Smooth muscle cell (in vitro differentiated cells): ENCODE data around the gene SEM1. TPM values are rescaled to one million over a fixed set of nuclear protein-coding genes. Genes with fewer than 3 reads are reported as not detected.

Source experiments
- DNase-seq: peaks from one replicate; lab custom pipeline; 2025; ENCODE audit not compliant: unreplicated experiment; lab: John Stamatoyannopoulos, UW
- H2AFZ ChIP-seq: fragments of 200-600 bp; sonication (generic); 2 replicates; pipeline ENCODE4 v1.6.0; 2016; ENCODE audit warnings: antibody characterized with exemption, low read depth, mild to moderate bottlenecking
- H3F3A ChIP-seq: fragments of 200-600 bp; sonication (generic); 2 replicates; pipeline ENCODE4 v1.6.0; 2017; ENCODE audit warnings: antibody characterized with exemption, low read depth
- H3K27ac ChIP-seq: fragments of 200-600 bp; sonication (generic); 2 replicates; pipeline ENCODE4 v1.5.1; 2016; ENCODE audit warnings: low read depth, mild to moderate bottlenecking
- H3K27me3 ChIP-seq: fragments of 200-600 bp; sonication (generic); 2 replicates; pipeline ENCODE4 v1.6.1; 2016; ENCODE audit warnings: low read depth, mild to moderate bottlenecking
- H3K36me3 ChIP-seq: fragments of 200-600 bp; sonication (generic); 2 replicates; pipeline ENCODE4 v1.5.1; 2016; ENCODE audit warnings: low read depth
- H3K4me1 ChIP-seq: fragments of 200-600 bp; sonication (generic); 2 replicates; pipeline ENCODE4 v1.5.1; 2016; ENCODE audit warnings: low read depth
- H3K4me2 ChIP-seq: fragments of 200-600 bp; sonication (generic); 2 replicates; pipeline ENCODE4 v1.6.0; 2016; ENCODE audit warnings: mild to moderate bottlenecking
- H3K4me3 ChIP-seq: fragments of 200-600 bp; sonication (generic); 2 replicates; pipeline ENCODE4 v1.5.1; 2016; ENCODE audit warnings: mild to moderate bottlenecking
- H3K79me2 ChIP-seq: fragments of 200-600 bp; sonication (generic); 2 replicates; pipeline ENCODE4 v1.6.0; 2016; ENCODE audit warnings: low read depth, mild to moderate bottlenecking
- H3K9ac ChIP-seq: fragments of 200-600 bp; sonication (generic); 2 replicates; pipeline ENCODE4 v1.6.0; 2016; ENCODE audit warnings: low read depth
- H3K9me3 ChIP-seq: fragments of 200-600 bp; sonication (generic); replicated peaks from 2 replicates; pipeline ENCODE4 v1.5.1; 2016; ENCODE audit warnings: low read depth
- H4K20me1 ChIP-seq: fragments of 200-600 bp; sonication (generic); 2 replicates; pipeline ENCODE4 v1.6.0; 2016; ENCODE audit warnings: low read depth
- CTCF ChIP-seq: fragments of 200-600 bp; sonication (generic); IDR thresholded peaks from 2 replicates; pipeline ENCODE4 v1.5.1; 2017; ENCODE audit warnings: borderline replicate concordance, mild to moderate bottlenecking, antibody characterized with exemption; ENCODE audit not compliant: insufficient read depth, poor library complexity, severe bottlenecking
- WGBS: methylation state at CpG from one replicate; pipeline ENCODE4 v1.1.7; 2016; ENCODE audit warnings: low lambda C conversion rate; 5-methylcytosine and 5-hydroxymethylcytosine counted together
- polyA plus RNA-seq: library from polyadenylated mRNA; unstranded; fragments of >200 nt; fragmentation: Nextera tagmentation; extraction: Ambion mirVana; gene quantifications from 2 replicates; pipeline ENCODE4 v1.2.1, GENCODE V29; 2016
- total RNA-seq: library from RNA; depleted of rRNA; stranded (reverse); fragments of >200 nt; gene quantifications from 2 replicates; pipeline ENCODE4 v1.2.3, GENCODE V29; 2014

The SEM1 gene
- total and polyA plus RNA-seq, 2 experiments from 2014 or later = 26.3 to 272 TPM

- no peaks in the 10 kb centered on the region for H3K4me1 ChIP-seq
- H3K9me3 ChIP-seq = no peaks in the 10 kb centered on the region
- no peak overlapping the region for H3K27ac ChIP-seq
- H4K20me1 ChIP-seq = no peaks in the 10 kb centered on the region
- 70% methylated on average over 1 of the region's 1 CpG for WGBS
- no peaks in the 10 kb centered on the region for H3F3A ChIP-seq
- TF ChIP-seq CTCF = no peak
- no peak overlapping the region for H3K4me2 ChIP-seq
- no peaks in the 10 kb centered on the region for H3K36me3 ChIP-seq
- no peak overlapping the region for H3K4me3 ChIP-seq
- no peaks in the 10 kb centered on the region for H3K79me2 ChIP-seq
- DNase-seq = no peak
- no peak overlapping the region for H3K9ac ChIP-seq
- H3K27me3 ChIP-seq = peaks cover 49% of the 10 kb centered on the region
- H2AFZ ChIP-seq = no peak overlapping the region
Observed at GRCh38 chr7:96739609-96740008, 30.0 kb upstream of the SEM1 start.

GRCh38 chr7:96739167-96739566 lies 29.5 kb upstream of the SEM1 start:
- 79% methylated on average over 1 of the region's 1 CpG for WGBS
- Histone ChIP-seq H3K27me3 (peaks cover 49% of the 10 kb centered on the region), H3K4me2 (no peak overlapping the region), H3F3A (no peaks in the 10 kb centered on the region), H3K79me2 (no peaks in the 10 kb centered on the region), H3K36me3 (no peaks in the 10 kb centered on the region), H3K9ac (no peak overlapping the region), H3K9me3 (no peaks in the 10 kb centered on the region), H3K4me3 (no peak overlapping the region), H4K20me1 (no peaks in the 10 kb centered on the region), H3K27ac (no peak overlapping the region), H3K4me1 (no peaks in the 10 kb centered on the region), H2AFZ (no peak overlapping the region)
- DNase-seq = no peak
- TF ChIP-seq CTCF = no peak

GRCh38 chr7:96738705-96739104 lies 29.1 kb upstream of the SEM1 start:
- Histone ChIP-seq H3K4me1 (no peaks in the 10 kb centered on the region), H3K9ac (no peak overlapping the region), H3K4me2 (no peak overlapping the region), H3K9me3 (no peaks in the 10 kb centered on the region), H3F3A (no peaks in the 10 kb centered on the region), H3K4me3 (no peak overlapping the region), H3K27me3 (peaks cover 49% of the 10 kb centered on the region), H2AFZ (no peak overlapping the region), H4K20me1 (no peaks in the 10 kb centered on the region), H3K79me2 (no peaks in the 10 kb centered on the region), H3K27ac (no peak overlapping the region), H3K36me3 (no peaks in the 10 kb centered on the region)
- WGBS = 85% methylated on average over 2 of the region's 2 CpGs
- no peak for DNase-seq
- no peak for TF ChIP-seq CTCF

GRCh38 chr7:96737545-96738050 lies 28.0 kb upstream of the SEM1 start:
- Histone ChIP-seq H3F3A (no peaks in the 10 kb centered on the region), H3K27ac (no peak overlapping the region), H3K9ac (no peak overlapping the region), H3K79me2 (no peaks in the 10 kb centered on the region), H3K27me3 (peaks cover 50% of the 10 kb centered on the region), H3K4me3 (no peak overlapping the region), H3K36me3 (no peaks in the 10 kb centered on the region), H3K4me2 (no peak overlapping the region), H4K20me1 (no peaks in the 10 kb centered on the region), H3K9me3 (no peaks in the 10 kb centered on the region), H2AFZ (no peak overlapping the region), H3K4me1 (no peaks in the 10 kb centered on the region)
- DNase-seq = no peak
- no peak for TF ChIP-seq CTCF
- 78% methylated on average over 3 of the region's 3 CpGs for WGBS
